Endothelial cell of umbilical vein (primary cell): ENCODE measurements around the gene CD27. TPM values are rescaled to one million over a fixed set of nuclear protein-coding genes. Genes with fewer than 3 reads are reported as not detected.

ENCODE experiments used
- BruUV-seq: library from RNA; stranded (reverse); fragments of 400-500 nt; replicated peaks from 2 replicates; lab custom pipeline; 2021; lab: Mats Ljungman, UMichigan
- CTCF ChIA-PET: fragments of 300-600, 350-600 bp; sonication (Branson Sonifier 250); formaldehyde crosslinking; loops from one replicate; lab custom pipeline; 2021; ENCODE audit warnings: antibody characterized with exemption, inconsistent platforms; lab: Charles Lee
- POLR2A ChIA-PET: fragments of 300-600, 350-600 bp; sonication (Branson Sonifier 250); formaldehyde crosslinking; loops from one replicate; lab custom pipeline; 2021; ENCODE audit warnings: antibody characterized with exemption, inconsistent platforms; lab: Charles Lee
- DNase-seq: peaks from one replicate; pipeline ENCODE4 v3.0.0-alpha.2; 2011; ENCODE audit warnings: low read depth, low spot score
- FAIRE-seq: peaks from 2 replicates; lab custom pipeline; 2011; peaks lifted over from hg19 to GRCh38; lab: Jason Lieb, UNC
- H2AFZ ChIP-seq: 2 replicates; pipeline ENCODE4 v1.6.0; 2012; ENCODE audit warnings: low read depth, low read length, control low read depth, inconsistent platforms
- H3K27ac ChIP-seq: 2 replicates; pipeline ENCODE4 v1.5.1; 2011; ENCODE audit warnings: low read depth, mild to moderate bottlenecking, control low read depth, low read length, moderate library complexity; ENCODE audit not compliant: insufficient read depth
- H3K27me3 ChIP-seq, 2 experiments: 2 replicates each; pipeline versions ENCODE4 v1.6.0 to v1.6.1; 2011; ENCODE audit warnings: low read length in 2 of 2, mixed read lengths in 1 of 2; ENCODE audit not compliant: control insufficient read depth in 2 of 2, insufficient read depth in 2 of 2
- H3K36me3 ChIP-seq, 2 experiments: 2 replicates in 1 of 2; 3 replicates in 1 of 2; pipeline ENCODE4 v1.5.1; 2011; ENCODE audit warnings: low read length in 2 of 2, mild to moderate bottlenecking in 1 of 2, moderate library complexity in 1 of 2; ENCODE audit not compliant: control insufficient read depth in 2 of 2, insufficient read depth in 2 of 2; ENCODE audit errors: extremely low read depth in 1 of 2
- H3K4me1 ChIP-seq: 3 replicates; pipeline ENCODE4 v1.5.1; 2011; ENCODE audit warnings: mild to moderate bottlenecking, low read length; ENCODE audit not compliant: control insufficient read depth, insufficient read depth; ENCODE audit errors: extremely low read depth
- H3K4me2 ChIP-seq: 2 replicates; pipeline ENCODE4 v1.6.1; 2011; ENCODE audit warnings: low read length, control low read depth, mixed read lengths; ENCODE audit not compliant: insufficient read depth
- H3K4me3 ChIP-seq, 3 experiments: fragments of 200-600 bp in 1 of 3; sonication (generic), shearing (Covaris generic) in 1 of 3; replicated peaks in 1 of 3; 2 replicates each; pipeline ENCODE4 v1.5.1; 2011 to 2016; ENCODE audit warnings: control low read depth in 3 of 3, low read length in 3 of 3, mild to moderate bottlenecking in 2 of 3, inconsistent platforms in 1 of 3, low read depth in 1 of 3, moderate library complexity in 1 of 3; ENCODE audit not compliant: insufficient read depth in 1 of 3
- H3K79me2 ChIP-seq: 2 replicates; pipeline ENCODE4 v1.6.0; 2012; ENCODE audit warnings: low read length, inconsistent platforms; ENCODE audit not compliant: control insufficient read depth, insufficient read depth
- H3K9ac ChIP-seq: replicated peaks from 2 replicates; pipeline ENCODE3; 2011; ENCODE audit warnings: low read length, control low read depth; ENCODE audit not compliant: insufficient read depth; ENCODE audit errors: extremely low read depth
- H3K9me1 ChIP-seq: replicated peaks from 3 replicates; pipeline ENCODE4 v1.6.0; 2011; ENCODE audit warnings: mild to moderate bottlenecking, low read length; ENCODE audit not compliant: control insufficient read depth, insufficient read depth; ENCODE audit errors: extremely low read depth
- H3K9me3 ChIP-seq: replicated peaks from 2 replicates; pipeline ENCODE4 v1.5.1; 2012; ENCODE audit warnings: low read length, inconsistent platforms; ENCODE audit not compliant: control insufficient read depth, insufficient read depth
- H4K20me1 ChIP-seq: replicated peaks from 2 replicates; pipeline ENCODE3; 2011; ENCODE audit warnings: mild to moderate bottlenecking, low read length; ENCODE audit not compliant: control insufficient read depth, insufficient read depth; ENCODE audit errors: extremely low read depth
- EZH2 ChIP-seq: IDR thresholded peaks from 2 replicates; pipeline ENCODE4 v1.6.1; 2012; ENCODE audit warnings: borderline replicate concordance, low read depth, mild to moderate bottlenecking, moderate library complexity, low read length, inconsistent platforms; ENCODE audit not compliant: severe bottlenecking
- FOS ChIP-seq: IDR thresholded peaks from 2 replicates; pipeline ENCODE4 v1.6.1; 2011; ENCODE audit warnings: mild to moderate bottlenecking, low read length, moderate library complexity, borderline replicate concordance; ENCODE audit not compliant: insufficient read depth
- GATA2 ChIP-seq: IDR thresholded peaks from 2 replicates; pipeline ENCODE4 v1.7.0; 2011; ENCODE audit warnings: low read depth, mild to moderate bottlenecking, moderate library complexity, mixed read lengths, low read length; ENCODE audit not compliant: insufficient read length, insufficient read depth
- JUN ChIP-seq: IDR thresholded peaks from 2 replicates; pipeline ENCODE4 v1.6.1; 2011; ENCODE audit warnings: borderline replicate concordance, low read depth; ENCODE audit not compliant: insufficient read length, insufficient read depth
- MYC ChIP-seq: IDR thresholded peaks from one replicate; pipeline ENCODE4 v1.6.1; 2011; ENCODE audit warnings: mild to moderate bottlenecking, low read depth, low read length
- POLR2A ChIP-seq: IDR thresholded peaks from 2 replicates; pipeline ENCODE4 v1.6.1; 2012; ENCODE audit warnings: low read depth, mild to moderate bottlenecking, control low read depth, low read length
- POLR2AphosphoS5 ChIP-seq: IDR thresholded peaks from 2 replicates; pipeline ENCODE4 v1.6.1; 2012; ENCODE audit warnings: low read depth, mild to moderate bottlenecking, control low read depth, low read length, moderate library complexity; ENCODE audit not compliant: insufficient read depth
- dilution Hi-C: fragments of 300-500 bp; cut with MboI; formaldehyde crosslinking; loops from one replicate; pipeline ENCODE4 v1.15.0; 2019; ENCODE audit warnings: low sequenced_read_pairs; ENCODE audit not compliant: extremely low pct_ligation_motif_present
- intact Hi-C: fragments of 100-400 bp; cut with micrococcal nuclease; formaldehyde crosslinking; loops from one replicate; pipeline ENCODE4 v1.10.0; 2022
- polyA plus RNA-seq, 4 experiments: library from polyadenylated mRNA; depleted of rRNA in 3 of 4; stranded (reverse) in 3 of 4; unstranded in 1 of 4; fragments of >200 nt; gene quantifications; 2 replicates each; pipeline versions ENCODE4 v1.2.1 to v1.2.3, GENCODE V29; 2011 to 2012; ENCODE audit warnings: missing spikeins in 1 of 4
- total RNA-seq: library from RNA; stranded (reverse); gene quantifications from 2 replicates; pipeline ENCODE4 v1.2.3, GENCODE V29; 2021
- TF ChIP-seq, protein P1 (sequence below): IDR thresholded peaks from 2 replicates; pipeline ENCODE4 v1.6.1; 2011; ENCODE audit not compliant: insufficient read depth, insufficient read length
- TF ChIP-seq, protein P2 (sequence below), 2 donors: IDR thresholded peaks; 1 replicate in 1 of 2; 2 replicates in 1 of 2; pipeline ENCODE4 v1.5.1; 2011; ENCODE audit warnings: low read length in 2 of 2, mild to moderate bottlenecking in 2 of 2, moderate library complexity in 2 of 2, control low read depth in 1 of 2, inconsistent platforms in 1 of 2, low read depth in 1 of 2; ENCODE audit not compliant: insufficient read depth in 1 of 2; ENCODE audit errors: extremely low read depth in 1 of 2

The CD27 gene
- total and polyA plus RNA-seq, 2 donors (not counting 3 experiments of a cell fraction or from before 2014, with no cell fraction given): not detected

DNA sequence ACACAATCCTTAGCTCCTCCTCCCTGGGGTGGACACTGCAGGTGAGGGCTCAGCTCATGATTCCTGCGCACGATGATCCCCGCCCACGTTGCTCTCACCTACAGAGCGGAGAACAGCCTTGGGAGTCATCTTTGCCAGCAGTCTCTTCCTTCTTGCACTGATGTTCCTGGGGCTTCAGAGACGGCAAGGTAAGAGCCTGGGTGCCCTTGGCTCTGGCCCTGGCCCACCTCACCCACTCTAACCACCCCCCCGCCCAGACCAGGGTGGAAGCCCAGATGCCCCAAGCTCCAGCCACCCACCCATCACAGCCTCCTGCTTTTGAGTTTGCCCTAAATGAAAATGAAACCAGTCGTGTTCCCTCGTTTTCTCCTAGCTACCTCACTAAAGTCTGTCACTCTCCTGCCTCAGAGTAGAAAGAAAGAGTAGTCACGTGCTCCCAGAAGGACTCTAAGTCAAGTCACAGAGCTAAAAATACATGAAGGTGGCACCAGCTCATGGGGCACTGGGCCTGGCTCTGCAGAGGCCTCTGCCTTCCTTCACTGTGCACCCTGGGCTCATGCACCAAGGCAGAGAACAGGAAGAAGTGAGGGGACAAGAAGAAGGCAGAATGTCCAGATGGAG is 16.1 kb downstream of the CD27 start:
- CTCF ChIA-PET: interaction anchor here (1.2 to 3.8 kb wide), 2 partner anchors 37 to 77 kb away, joined by 3 to 17 read pairs; partner anchors contain the start of gene LTBR
- H2AFZ ChIP-seq: no peak overlapping the region
- H3K4me1 ChIP-seq: peaks cover 13% of the 10 kb centered on the region
- BruUV-seq: no TSS peak
- no peak overlapping the region for H3K4me3 ChIP-seq
- no peaks in the 10 kb centered on the region for H3K9me1 ChIP-seq
- no peak for DNase-seq
- H3K9me3 ChIP-seq: no peaks in the 10 kb centered on the region
- intact Hi-C loops: no loop called here
- peaks cover 6 to 26% of the 10 kb centered on the region in 2 experiments for H3K36me3 ChIP-seq
- TF ChIP-seq MYC (no peak), GATA2 (no peak), FOS (no peak), POLR2AphosphoS5 (no peak), EZH2 (no peak), POLR2A (no peak), JUN (no peak)
- TF ChIP-seq, protein P1, sequence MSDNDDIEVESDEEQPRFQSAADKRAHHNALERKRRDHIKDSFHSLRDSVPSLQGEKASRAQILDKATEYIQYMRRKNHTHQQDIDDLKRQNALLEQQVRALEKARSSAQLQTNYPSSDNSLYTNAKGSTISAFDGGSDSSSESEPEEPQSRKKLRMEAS: no peak
- TF ChIP-seq, protein P2, sequence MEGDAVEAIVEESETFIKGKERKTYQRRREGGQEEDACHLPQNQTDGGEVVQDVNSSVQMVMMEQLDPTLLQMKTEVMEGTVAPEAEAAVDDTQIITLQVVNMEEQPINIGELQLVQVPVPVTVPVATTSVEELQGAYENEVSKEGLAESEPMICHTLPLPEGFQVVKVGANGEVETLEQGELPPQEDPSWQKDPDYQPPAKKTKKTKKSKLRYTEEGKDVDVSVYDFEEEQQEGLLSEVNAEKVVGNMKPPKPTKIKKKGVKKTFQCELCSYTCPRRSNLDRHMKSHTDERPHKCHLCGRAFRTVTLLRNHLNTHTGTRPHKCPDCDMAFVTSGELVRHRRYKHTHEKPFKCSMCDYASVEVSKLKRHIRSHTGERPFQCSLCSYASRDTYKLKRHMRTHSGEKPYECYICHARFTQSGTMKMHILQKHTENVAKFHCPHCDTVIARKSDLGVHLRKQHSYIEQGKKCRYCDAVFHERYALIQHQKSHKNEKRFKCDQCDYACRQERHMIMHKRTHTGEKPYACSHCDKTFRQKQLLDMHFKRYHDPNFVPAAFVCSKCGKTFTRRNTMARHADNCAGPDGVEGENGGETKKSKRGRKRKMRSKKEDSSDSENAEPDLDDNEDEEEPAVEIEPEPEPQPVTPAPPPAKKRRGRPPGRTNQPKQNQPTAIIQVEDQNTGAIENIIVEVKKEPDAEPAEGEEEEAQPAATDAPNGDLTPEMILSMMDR (IDR thresholded peaks at IDR 0.05; ENCODE audit: extremely low read depth in 1 of 2, insufficient read depth in 1 of 2, low read depth in 1 of 2, low read length in 2 of 2): no peak
- H3K4me2 ChIP-seq: no peak overlapping the region
- H3K27me3 ChIP-seq: no peaks in the 10 kb centered on the region
- POLR2A ChIA-PET: interaction anchor here (2.0 kb wide), 1 partner anchor 9 kb away, joined by 9 read pairs; the partner anchor contains the start of gene VAMP1
- no peaks in the 10 kb centered on the region for H4K20me1 ChIP-seq
- H3K27ac ChIP-seq: no peak overlapping the region
- no peak for FAIRE-seq
- dilution Hi-C loops: no loop called here
- H3K9ac ChIP-seq: no peak overlapping the region
- no peaks in the 10 kb centered on the region for H3K79me2 ChIP-seq
